ENCODE data around the gene AQP12B. TPM values are rescaled to one million over a fixed set of nuclear protein-coding genes. Genes with fewer than 3 reads are reported as not detected.

Gene AQP12B
- total and polyA plus RNA-seq, 4 donors: not detected

DNA sequence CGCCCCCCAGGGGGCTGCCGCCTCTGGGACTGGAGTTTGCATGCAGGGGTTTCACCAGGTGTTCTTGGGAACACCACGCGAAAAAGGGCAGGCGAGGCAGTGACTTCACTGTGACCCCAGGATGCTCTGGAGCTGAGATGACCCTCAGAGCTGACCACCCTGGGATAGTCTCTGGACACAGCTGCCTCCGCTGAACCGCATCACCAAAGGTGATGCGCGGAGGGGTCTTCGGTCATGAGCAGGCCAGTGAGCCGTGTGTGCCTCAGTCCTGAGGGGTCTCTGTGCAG, 39.9 kb downstream of the AQP12B start:
- H3K27ac ChIP-seq (ENCODE audit: low read depth in 1 of 2, low read length in 2 of 2): no peak overlapping the region
- H3K4me1 ChIP-seq (ENCODE audit: control insufficient read depth in 4 of 4, insufficient read depth in 4 of 4, low read length in 3 of 4): no peaks in the 10 kb centered on the region
- no peak overlapping the region for H3K4me3 ChIP-seq (ENCODE audit: low read depth in 1 of 3, low read length in 3 of 3)
- H3K36me3 ChIP-seq (ENCODE audit: control insufficient read depth in 4 of 4, insufficient read depth in 3 of 4, low read depth in 1 of 4, low read length in 3 of 4): no peaks in the 10 kb centered on the region
- H3K27me3 ChIP-seq (ENCODE audit: control insufficient read depth in 4 of 4, insufficient read depth in 4 of 4, low read length in 3 of 4): no peaks in the 10 kb centered on the region
- TF ChIP-seq JUND (IDR thresholded peaks at IDR 0.05) (no peak), FOXA2 (IDR thresholded peaks at IDR 0.05) (no peak), NR2F2 (IDR thresholded peaks at IDR 0.05) (no peak), TAF1 (conservative IDR thresholded peaks at IDR 0.05) (no peak), RAD21 (IDR thresholded peaks at IDR 0.05) (no peak), GABPA (IDR thresholded peaks at IDR 0.05 in 1 of 2, conservative IDR thresholded peaks at IDR 0.05 in 1 of 2) (no peak), SP1 (IDR thresholded peaks at IDR 0.05) (no peak)
- TF ChIP-seq, protein P1, sequence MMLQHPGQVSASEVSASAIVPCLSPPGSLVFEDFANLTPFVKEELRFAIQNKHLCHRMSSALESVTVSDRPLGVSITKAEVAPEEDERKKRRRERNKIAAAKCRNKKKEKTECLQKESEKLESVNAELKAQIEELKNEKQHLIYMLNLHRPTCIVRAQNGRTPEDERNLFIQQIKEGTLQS (IDR thresholded peaks at IDR 0.05): no peak
- TF ChIP-seq, protein P2, sequence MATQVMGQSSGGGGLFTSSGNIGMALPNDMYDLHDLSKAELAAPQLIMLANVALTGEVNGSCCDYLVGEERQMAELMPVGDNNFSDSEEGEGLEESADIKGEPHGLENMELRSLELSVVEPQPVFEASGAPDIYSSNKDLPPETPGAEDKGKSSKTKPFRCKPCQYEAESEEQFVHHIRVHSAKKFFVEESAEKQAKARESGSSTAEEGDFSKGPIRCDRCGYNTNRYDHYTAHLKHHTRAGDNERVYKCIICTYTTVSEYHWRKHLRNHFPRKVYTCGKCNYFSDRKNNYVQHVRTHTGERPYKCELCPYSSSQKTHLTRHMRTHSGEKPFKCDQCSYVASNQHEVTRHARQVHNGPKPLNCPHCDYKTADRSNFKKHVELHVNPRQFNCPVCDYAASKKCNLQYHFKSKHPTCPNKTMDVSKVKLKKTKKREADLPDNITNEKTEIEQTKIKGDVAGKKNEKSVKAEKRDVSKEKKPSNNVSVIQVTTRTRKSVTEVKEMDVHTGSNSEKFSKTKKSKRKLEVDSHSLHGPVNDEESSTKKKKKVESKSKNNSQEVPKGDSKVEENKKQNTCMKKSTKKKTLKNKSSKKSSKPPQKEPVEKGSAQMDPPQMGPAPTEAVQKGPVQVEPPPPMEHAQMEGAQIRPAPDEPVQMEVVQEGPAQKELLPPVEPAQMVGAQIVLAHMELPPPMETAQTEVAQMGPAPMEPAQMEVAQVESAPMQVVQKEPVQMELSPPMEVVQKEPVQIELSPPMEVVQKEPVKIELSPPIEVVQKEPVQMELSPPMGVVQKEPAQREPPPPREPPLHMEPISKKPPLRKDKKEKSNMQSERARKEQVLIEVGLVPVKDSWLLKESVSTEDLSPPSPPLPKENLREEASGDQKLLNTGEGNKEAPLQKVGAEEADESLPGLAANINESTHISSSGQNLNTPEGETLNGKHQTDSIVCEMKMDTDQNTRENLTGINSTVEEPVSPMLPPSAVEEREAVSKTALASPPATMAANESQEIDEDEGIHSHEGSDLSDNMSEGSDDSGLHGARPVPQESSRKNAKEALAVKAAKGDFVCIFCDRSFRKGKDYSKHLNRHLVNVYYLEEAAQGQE (IDR thresholded peaks at IDR 0.05): no peak
- TF ChIP-seq, protein P3, sequence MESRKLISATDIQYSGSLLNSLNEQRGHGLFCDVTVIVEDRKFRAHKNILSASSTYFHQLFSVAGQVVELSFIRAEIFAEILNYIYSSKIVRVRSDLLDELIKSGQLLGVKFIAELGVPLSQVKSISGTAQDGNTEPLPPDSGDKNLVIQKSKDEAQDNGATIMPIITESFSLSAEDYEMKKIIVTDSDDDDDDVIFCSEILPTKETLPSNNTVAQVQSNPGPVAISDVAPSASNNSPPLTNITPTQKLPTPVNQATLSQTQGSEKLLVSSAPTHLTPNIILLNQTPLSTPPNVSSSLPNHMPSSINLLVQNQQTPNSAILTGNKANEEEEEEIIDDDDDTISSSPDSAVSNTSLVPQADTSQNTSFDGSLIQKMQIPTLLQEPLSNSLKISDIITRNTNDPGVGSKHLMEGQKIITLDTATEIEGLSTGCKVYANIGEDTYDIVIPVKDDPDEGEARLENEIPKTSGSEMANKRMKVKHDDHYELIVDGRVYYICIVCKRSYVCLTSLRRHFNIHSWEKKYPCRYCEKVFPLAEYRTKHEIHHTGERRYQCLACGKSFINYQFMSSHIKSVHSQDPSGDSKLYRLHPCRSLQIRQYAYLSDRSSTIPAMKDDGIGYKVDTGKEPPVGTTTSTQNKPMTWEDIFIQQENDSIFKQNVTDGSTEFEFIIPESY (IDR thresholded peaks at IDR 0.05): no peak
- no peaks in the 10 kb centered on the region for H3K9me3 ChIP-seq (ENCODE audit: control insufficient read depth in 4 of 4, low read length in 3 of 4)
- 89% methylated on average over 11 of the region's 11 CpGs for WGBS
- DNase-seq (ENCODE audit: low spot score): no peak
- no peak overlapping the region for H3K9ac ChIP-seq (ENCODE audit: low read depth in 1 of 2, low read length in 2 of 2)

- Histone ChIP-seq H3K27ac (ENCODE audit: low read depth in 1 of 2, low read length in 2 of 2) (no peak overlapping the region), H3K9me3 (ENCODE audit: control insufficient read depth in 4 of 4, low read length in 3 of 4) (no peaks in the 10 kb centered on the region), H3K36me3 (ENCODE audit: control insufficient read depth in 4 of 4, insufficient read depth in 3 of 4, low read depth in 1 of 4, low read length in 3 of 4) (no peaks in the 10 kb centered on the region), H3K4me3 (ENCODE audit: low read depth in 1 of 3, low read length in 3 of 3) (no peak overlapping the region), H3K4me1 (ENCODE audit: control insufficient read depth in 4 of 4, insufficient read depth in 4 of 4, low read length in 3 of 4) (no peaks in the 10 kb centered on the region), H3K9ac (ENCODE audit: low read depth in 1 of 2, low read length in 2 of 2) (no peak overlapping the region), H3K27me3 (ENCODE audit: control insufficient read depth in 4 of 4, insufficient read depth in 4 of 4, low read length in 3 of 4) (no peaks in the 10 kb centered on the region)
- TF ChIP-seq, protein P3 (IDR thresholded peaks at IDR 0.05): no peak
- TF ChIP-seq RXRA (IDR thresholded peaks at IDR 0.05) (no peak), SP1 (IDR thresholded peaks at IDR 0.05) (no peak), HNF4A (conservative IDR thresholded peaks at IDR 0.05) (no peak), YY1 (IDR thresholded peaks at IDR 0.05) (no peak), EGR1 (IDR thresholded peaks at IDR 0.05; ENCODE audit: low read depth in 2 of 2) (no peak)
- TF ChIP-seq, protein P1 (IDR thresholded peaks at IDR 0.05): no peak
- TF ChIP-seq, protein P2 (IDR thresholded peaks at IDR 0.05): no peak
- no peak for DNase-seq (ENCODE audit: low spot score)
- WGBS: 83% methylated on average over 36 of the region's 36 CpGs
Measured at GRCh38 chr2:240642061-240642805, 40.5 kb downstream of the AQP12B start.

Measured in liver (tissue), 9 donors.